UCSD-AML1 (cell line): ENCODE results near the gene ACSM3.
A peak's percentile ranks its signal among the peaks of the same experiment; 100 is the strongest.
"Not testable (repeated sequence)": the region's sequence is repeated elsewhere in the genome, so short reads cannot be mapped to it uniquely, and the experiment has no call there.

Experiments used
- DNase-seq: peaks from one replicate; lab custom pipeline; 2025; ENCODE audit not compliant: unreplicated experiment; lab: John Stamatoyannopoulos, UW

The ACSM3 gene

DNA sequence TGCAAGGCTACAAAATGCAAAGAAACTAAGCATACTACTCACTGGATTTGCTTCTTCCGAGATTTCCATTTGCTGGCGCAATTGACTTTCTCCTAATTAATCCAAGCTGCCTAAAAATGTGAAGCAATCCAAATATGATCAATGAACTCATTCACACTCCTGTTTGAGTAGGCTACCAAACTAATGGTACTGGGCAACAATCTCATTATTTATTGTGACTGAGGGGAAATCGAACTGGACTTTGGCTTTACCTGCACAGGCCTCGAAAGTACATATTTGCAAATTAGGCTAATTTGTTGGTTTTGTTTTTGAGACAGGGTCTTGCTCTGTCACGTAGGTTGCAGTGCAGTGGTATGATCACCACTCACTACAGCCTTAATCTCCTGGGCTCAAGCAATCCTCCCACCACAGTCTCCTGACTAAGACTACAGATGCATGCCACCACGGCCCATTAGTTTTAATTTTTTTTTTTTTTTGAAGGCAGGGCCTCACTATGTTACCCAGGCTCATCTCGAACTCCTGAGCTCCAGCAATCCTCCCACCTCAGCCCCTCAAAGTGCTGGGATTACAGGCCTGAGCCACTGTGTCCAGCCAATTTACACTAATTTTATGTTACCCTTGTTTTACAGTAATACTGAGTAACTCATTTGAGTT, 39.9 kb downstream of the ACSM3 start:
- DNase-seq = no peak

DNA sequence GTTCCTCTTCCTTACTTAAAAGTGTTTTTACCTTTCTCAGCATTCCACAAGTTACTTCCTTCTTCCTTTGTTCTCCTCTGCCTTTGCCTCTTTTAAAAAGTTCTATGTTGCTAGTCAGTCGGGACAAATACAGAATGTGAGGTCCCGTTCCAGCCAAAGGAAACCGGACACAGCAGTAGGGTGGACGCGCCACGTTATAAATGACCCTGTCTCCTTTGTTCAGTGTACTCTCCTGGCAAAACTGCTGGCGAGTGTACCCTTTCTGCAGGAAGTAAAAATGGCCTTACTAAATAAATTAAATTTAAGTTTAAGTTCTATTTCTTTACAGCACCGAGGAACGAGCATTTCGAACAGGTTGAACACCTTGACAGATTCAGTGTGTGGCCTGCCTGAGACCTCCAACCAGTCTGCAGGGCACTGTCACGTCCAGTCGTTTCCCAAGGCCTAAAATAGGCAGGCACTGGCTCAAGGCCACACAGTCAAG, 41.9 kb downstream of the ACSM3 start:
- DNase-seq = not testable (repeated sequence)

DNA sequence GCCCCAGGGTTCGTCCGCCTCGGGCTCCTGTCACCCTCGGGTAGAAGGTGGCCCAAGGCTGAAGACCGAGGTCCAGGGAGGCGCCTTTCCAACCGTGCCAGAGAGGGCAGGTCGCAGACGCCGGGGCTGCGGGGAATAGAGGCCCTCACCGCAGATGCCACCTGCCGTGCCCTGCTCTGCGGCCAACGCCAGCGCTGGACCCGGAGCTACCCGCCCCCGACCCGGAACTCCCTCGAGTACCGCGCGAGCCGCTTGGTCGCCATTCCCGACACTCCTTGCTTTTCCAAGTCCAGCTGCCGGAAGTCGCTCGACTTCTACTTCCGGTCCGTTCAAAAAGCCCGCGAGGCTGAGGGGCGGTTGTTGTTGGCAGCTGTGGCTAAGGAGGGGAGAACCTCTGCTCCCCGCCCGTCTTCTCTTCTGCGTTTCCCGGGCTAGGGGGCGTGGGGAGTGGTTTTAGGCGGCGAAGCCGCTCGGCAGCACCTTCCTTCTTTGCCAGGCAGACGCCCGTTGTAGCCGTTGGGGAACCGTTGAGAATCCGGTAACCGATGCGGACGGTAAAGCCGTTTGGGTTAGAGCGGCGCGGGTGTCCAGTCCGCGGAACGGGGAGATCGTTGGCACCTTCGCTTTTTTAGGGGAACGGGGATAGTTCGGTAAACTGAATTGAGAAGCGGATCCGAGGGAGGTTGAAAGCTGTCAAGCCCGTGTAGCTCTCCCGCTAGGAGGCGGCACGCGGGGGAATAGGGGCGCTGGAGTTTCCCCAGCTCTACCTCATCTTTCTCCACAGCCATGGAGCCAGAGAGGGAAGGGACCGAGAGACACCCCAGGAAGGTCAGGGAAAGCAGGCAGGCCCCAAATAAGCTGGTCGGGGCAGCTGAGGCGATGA, 42.6 kb downstream of the ACSM3 start, which contains the start of the genes ERI2 and REXO5:
Gene ERI2, minus strand, starts transcription at position 305 of the 883 bp plus-strand sequence. Its CDS starts 42 bp downstream, at position 263.
Gene REXO5, plus strand, starts transcription at position 360 of the 883 bp plus-strand sequence. Its CDS starts 427 bp downstream, at position 787.
- DNase-seq = peak; percentile 94

DNA sequence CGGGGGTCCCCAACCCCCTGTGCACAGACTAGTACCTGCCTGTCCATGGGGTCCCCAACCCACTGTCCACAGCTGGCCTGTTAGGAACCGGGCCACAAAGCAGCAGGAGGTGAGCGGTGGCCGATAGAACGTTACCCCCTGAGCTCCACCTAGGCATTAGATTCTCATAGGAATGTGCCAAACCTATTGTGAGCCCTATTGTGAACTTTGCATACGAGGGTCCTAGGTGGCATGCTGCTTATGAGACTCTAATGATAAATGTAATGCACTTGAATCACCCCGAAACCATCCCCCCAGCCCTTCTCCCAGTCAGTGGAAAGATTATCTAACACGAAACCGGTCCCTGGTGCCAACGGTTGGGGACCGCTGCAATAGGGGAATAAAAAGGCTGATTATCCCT, 44.0 kb downstream of the ACSM3 start:
- no peak for DNase-seq

DNA sequence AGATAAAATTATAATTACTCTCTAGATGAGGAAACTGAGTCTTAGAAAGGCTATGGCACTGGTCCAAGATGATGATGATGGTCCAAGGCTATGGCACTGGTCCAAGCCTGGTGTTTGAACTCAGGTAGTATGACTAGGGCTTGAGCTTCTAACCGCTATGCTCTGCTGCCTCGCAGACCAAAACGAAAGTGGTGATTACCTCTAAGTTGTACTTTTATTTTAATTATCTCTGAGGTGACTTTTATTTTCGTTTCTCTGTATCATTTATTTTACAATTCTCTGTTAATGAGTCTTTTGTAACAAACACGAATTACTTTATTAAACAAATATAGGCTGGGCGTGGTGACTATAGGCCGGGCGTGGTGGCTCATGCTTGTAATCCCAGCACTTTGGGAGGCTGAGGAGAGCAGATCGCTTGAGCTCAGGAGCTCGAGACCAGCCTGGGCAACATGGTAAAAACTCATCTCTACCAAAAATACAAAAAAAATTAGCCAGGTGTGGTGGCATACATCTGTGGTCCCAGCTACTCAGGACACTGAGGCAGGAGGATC, 48.1 kb downstream of the ACSM3 start:
- DNase-seq = no peak

DNA sequence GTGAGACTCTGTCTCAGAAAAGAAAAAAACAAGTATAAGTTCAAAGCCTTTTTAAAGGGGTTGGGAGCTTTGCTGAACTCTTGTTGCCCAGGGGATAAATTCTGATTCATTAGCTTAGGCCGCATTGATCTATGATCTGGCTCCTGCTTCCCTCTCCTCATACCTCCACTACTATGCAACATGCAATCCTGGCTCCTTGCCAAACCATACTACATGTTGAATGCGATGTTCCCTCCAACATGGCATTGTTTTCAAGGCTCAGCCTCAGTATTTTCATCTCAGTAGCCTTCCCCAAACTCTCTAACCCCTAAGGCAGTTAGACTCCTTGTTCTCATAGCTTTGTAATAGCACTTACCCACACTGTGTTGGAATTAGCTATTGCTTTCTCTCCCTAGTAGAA, 48.7 kb downstream of the ACSM3 start:
- no peak for DNase-seq

DNA sequence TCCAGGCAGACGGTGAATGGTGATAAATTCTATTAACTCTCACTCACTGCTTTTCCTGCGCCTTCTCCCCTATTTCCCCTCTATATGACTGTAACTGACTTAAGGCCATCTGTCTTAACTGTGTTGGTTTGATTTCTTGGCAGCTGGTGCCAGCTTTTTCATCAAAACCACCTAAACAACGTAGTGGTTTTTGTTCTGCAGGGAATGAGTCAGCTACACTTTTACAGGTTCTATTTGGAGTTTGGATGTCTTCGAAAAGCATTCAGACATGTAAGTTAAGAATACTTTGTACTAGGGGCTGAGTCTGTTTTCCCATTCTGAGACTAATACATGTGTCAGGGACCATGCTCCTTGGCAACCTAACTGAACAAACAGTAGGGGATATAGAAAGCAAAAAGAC, 51.0 kb downstream of the ACSM3 start:
- no peak for DNase-seq

DNA sequence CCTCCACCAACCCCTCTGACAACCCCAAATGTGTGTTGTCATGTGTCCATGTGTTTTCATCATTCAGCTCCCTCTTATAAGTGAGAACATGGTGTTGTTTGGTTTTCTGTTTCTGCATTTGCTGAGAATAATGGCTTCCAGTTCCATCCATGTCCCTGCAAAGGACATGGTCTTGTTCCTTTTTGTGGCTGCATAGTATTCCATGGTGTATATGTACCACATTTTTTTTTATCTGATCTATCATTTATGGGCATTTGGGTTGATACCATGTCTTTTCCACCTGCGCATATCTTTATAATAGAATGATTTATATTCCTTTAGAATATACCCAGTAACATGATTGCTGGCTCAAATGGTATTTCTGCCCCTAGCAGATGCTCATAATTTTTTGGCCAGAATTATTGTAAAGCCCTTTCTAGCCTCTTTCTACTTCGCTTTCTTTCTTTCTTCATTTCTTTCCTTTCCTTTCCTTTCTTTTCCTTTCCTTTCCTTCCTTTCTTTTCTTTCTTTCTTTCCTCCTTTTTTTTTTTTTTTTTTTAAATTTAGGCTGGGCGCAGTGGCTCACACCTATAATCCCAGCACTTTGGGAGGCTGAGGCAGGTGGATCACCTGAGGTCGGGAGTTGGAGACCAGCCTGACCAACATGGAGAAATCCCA, 55.2 kb downstream of the ACSM3 start:
- DNase-seq = no peak

DNA sequence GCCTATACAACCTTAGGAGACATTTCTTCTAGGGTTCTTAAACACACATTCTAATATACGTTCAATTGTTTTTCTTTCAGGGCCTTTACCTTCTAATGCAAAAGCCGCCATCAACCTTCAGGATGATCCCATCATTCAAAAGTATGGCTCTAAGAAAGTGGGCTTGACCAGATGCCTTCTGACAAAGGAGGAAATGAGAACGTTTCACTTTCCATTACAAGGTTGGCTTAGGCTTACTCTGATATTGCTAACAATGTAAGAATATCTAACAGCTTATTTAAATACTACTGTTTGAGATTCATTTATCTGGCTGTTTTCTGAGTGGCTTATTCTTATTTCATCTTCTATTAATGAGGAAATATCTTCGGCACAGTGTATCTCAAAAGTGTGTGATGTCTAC, 57.9 kb downstream of the ACSM3 start:
- no peak for DNase-seq

DNA sequence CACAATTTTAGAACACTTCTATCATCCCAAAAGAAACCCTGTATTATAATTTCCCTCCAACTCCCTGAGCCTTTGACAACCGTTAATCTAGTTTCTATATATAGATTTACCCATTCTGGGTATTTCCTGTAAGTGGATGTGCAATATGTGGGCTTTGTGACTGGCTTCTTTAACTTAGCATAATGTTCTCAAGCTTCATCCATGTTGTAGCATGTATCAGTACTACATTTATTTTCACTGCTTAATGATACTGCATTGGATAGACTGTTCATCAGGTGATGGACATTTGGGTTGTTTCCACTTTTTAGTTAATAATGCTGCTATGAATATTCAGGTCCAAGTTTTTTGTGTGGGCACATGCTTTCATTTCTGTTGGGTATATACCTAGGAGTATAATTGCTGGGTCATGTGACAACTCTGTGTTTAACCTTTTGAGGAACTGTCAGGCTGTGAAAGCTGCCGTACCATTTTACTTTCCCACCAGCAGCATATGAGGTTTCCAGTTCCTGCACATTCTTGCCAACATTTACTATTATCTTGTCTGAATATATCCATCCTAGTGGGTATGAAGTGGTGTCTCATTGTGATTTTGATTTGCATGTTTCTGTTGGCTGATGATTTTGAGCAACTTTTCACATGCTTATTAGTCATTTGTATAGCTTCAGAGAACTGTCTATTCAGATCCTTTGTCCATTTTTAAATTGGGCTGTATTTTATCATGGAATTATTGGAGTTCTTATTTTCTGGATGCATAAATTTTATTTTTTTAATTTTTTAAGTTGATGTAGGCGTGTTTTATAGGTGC, 58.9 kb downstream of the ACSM3 start:
- DNase-seq = no peak

DNA sequence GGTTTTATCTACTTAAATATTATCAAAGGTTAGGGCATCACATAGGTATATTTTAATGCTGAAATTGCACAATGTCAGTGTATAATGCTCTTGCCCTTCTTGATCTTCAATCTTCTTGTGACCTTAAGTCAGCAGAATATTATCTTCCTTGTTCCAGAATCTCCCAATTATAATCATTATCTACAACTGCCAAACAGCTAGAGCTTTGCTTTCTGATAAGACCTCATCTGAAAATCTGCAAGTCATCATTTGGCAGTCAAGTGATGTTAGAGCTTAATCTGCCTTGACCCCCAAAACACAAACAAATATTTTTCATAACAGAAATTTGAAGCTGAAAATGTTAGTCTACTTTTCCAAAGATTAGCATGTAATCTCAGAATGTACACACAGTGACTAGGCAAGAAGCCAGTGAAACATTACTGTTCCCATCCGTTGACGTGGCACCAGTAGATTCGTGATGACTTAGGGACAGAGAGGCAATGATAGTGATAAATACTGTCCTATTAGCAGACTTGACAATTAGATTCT, 62.3 kb downstream of the ACSM3 start:
- no peak for DNase-seq

DNA sequence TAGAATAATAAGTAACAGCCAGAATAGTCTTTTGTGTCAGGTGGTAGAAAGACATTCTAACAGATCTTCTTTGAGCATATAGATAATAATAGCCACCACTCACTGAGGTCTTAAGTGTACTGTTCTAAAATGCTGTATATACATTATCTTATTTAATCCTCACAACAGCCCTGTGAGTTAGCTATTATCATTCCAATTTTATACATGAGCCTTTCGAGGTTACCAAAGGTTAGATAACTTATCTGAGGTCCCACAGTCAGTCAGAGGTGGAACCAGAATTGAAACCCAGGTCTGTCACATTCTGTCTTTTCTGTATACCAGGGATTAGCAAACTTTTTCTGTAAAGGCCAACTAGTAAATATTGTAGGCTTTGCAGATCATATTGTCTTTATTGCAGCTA, 65.7 kb downstream of the ACSM3 start:
- DNase-seq = no peak

DNA sequence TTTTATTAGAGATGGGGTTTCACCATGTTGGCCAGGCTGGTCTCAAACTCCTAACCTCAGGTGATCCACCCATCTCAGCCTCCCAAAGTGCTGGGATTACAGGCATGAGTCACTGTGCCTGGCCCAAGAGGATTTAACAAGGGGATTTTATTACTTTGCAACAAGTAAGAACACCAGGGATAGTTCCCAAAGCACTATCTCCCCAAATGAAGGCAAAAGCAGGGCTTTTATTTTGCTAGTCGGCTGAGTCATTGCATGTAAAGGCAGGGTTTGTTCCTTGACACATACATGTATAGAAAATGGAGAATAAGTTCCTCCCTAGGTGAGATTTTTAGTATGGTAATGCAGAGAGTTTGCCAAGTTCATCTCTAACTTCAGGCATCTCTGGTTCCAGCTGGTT, 66.6 kb downstream of the ACSM3 start:
- DNase-seq = no peak

DNA sequence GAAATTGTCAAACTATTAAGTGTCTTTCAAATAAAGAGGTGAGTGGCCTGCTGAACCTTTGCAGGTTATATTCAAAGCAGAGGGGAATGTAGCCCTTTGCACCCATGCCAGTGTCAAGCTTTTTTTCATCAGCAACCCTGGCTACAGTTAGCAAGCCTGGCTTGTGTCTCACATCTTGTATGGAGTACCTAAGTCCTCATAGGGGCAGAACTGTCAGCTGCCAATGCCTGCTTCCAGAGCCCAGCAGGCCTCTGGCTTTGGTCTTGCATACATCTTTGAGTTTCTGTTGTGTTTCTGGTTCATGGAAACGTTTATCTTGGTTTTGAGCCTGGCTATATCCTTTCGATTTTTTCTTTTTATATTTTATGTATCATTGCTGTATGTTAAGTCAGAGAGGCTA, 69.3 kb downstream of the ACSM3 start:
- no peak for DNase-seq

DNA sequence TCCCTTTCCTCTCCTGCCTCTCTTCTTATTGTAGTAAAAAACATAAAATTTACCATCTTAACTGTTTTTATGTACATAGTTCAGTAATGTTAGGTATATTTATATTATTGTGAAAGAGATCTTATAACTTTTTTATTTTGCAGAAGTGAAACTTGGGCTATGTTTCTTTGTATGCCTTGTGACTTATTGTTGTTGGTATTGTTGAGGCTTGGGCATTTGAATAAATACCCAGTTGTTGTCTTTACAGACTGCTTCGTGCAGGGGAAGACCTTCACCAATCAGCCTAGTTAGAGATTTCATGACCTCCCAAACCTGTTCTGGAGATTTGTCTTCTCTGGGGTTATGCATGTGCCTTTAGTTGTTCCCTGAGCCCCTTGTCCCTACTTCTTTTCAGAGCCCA, 74.4 kb downstream of the ACSM3 start:
- no peak for DNase-seq

DNA sequence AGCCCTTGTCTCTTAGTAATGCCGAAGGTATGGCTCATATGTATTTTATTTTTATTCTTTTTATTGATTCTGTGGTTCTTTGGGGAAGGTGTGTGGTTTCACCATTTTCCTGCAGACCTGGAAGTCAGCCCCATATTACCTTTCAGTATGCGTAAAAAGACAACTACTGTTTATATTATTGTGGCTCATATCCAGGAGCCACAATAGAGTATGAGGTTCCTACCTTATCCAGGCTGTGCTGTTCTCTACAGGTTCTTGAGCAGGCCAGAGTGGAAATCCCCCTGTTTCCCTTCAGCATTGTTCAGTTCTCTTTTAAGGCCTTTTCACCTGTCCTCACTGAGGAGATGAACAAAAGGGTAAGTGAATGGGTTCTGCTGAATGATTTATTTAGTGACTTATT, 75.7 kb downstream of the ACSM3 start:
- DNase-seq = no peak

DNA sequence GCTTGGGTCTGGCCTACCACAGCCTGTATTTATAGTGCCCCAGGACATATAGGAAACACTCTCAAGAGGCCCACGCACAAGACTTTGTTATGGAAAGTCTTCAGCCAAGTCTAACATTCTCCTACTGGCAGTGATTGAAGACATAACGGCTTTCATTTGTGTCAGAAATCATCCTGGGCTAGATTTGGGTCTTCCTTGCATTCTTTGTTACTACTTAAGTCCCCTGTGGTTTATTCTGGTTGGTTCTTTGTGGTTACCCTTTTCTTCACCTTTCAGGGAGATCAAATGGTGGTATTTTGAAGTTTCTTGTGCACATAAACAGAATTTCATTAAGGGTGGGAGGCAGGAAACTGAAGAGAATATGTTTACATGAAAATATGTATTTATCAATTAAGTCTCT, 80.2 kb downstream of the ACSM3 start:
- no peak for DNase-seq

DNA sequence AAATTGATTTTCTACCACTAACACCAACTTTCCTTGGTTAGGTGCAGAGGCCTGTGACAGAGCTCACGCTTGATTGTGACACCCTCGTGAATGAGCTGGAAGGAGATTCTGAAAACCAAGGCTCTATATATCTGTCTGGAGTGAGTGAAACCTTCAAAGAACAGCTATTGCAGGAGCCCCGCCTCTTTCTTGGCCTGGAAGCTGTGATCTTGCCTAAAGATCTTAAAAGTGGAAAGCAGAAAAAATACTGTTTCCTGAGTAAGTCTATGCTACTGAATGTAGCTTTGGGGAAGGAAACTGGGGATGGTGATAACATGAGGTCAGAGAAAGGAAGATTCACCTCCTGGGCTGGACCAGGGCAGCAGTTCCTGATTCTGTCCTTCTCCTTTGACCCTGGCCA, 80.8 kb downstream of the ACSM3 start:
- peak; percentile 36 for DNase-seq

DNA sequence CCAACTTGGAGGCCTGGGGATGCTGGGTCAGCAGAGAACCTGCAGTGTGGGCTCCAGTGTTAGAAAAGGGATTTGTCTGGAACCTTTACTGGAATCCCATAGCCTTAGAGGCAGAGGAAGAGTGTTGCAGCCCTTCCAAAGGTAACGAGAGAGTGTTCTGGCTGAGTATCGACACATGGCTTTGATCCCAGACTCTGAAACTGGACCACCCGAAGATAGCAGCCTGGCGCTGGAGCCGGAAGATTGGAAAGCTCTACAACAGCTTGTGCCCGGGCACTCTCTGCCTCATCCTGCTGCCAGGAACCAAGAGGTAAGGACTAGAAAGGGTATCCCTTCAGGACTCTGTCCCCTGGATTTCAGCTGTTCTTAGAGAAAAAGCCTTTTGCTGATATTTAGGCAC, 82.2 kb downstream of the ACSM3 start:
- DNase-seq = no peak

DNA sequence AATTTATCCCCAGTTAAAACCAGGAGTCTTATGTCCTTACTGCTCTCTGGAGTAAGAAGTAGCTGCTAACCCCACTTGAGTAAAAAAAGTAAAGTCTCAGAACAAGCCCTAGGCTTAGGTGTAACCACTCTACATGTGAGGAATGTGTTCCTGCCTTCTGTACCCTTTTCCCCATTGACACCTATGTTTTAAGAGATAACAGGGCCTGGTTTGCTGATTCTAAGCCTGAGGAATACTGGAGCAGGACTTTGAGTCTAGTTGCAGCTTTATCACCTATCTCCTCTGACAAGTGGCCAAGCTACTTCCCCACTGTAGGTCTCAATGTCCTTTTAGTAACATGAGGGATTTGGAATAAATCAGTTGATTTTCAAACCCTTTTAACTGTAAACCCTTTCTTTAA, 82.7 kb downstream of the ACSM3 start:
- DNase-seq = no peak
